ENCODE results near the gene SEZ6L.

DNA sequence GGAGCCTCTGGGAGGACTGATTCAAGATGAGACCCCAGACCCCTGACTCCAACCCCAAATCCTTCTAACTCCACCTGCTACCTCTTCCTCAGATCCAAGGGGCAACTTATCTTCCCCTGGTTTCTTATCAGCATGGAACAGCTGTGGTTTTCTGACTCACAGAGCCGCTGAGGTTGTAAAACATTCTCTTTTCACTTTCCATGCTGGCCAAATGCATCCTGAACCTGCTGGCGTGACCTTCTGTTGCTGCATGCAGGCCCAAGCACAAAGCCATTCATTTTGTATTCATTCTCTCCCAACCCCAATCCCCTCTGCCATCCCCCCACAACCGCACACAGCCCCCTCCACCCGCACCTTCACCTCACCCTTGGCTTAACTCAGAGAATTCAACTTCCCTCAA, 70.3 kb downstream of the SEZ6L start:
- no peak for TF ChIP-seq POLR2A (IDR thresholded peaks at IDR 0.05)
- TF ChIP-seq CTCF (IDR thresholded peaks at IDR 0.05): no peak
